Endothelial cell of umbilical vein (primary cell): ENCODE data around the gene SYNPO2L. TPM values are rescaled to one million over a fixed set of nuclear protein-coding genes. Genes with fewer than 3 reads are reported as not detected.

ENCODE experiments used
- BruUV-seq: library from RNA; stranded (reverse); fragments of 400-500 nt; replicated peaks from 2 replicates; lab custom pipeline; 2021; lab: Mats Ljungman, UMichigan
- CTCF ChIA-PET: fragments of 300-600, 350-600 bp; sonication (Branson Sonifier 250); formaldehyde crosslinking; loops from one replicate; lab custom pipeline; 2021; ENCODE audit warnings: antibody characterized with exemption, inconsistent platforms; lab: Charles Lee
- POLR2A ChIA-PET: fragments of 300-600, 350-600 bp; sonication (Branson Sonifier 250); formaldehyde crosslinking; loops from one replicate; lab custom pipeline; 2021; ENCODE audit warnings: antibody characterized with exemption, inconsistent platforms; lab: Charles Lee
- DNase-seq: peaks from one replicate; pipeline ENCODE4 v3.0.0-alpha.2; 2011; ENCODE audit warnings: low read depth, low spot score
- FAIRE-seq: peaks from 2 replicates; lab custom pipeline; 2011; peaks lifted over from hg19 to GRCh38; lab: Jason Lieb, UNC
- H2AFZ ChIP-seq: 2 replicates; pipeline ENCODE4 v1.6.0; 2012; ENCODE audit warnings: low read depth, low read length, control low read depth, inconsistent platforms
- H3K27ac ChIP-seq: 2 replicates; pipeline ENCODE4 v1.5.1; 2011; ENCODE audit warnings: low read depth, mild to moderate bottlenecking, control low read depth, low read length, moderate library complexity; ENCODE audit not compliant: insufficient read depth
- H3K27me3 ChIP-seq, 2 experiments: 2 replicates each; pipeline versions ENCODE4 v1.6.0 to v1.6.1; 2011; ENCODE audit warnings: low read length in 2 of 2, mixed read lengths in 1 of 2; ENCODE audit not compliant: control insufficient read depth in 2 of 2, insufficient read depth in 2 of 2
- H3K36me3 ChIP-seq, 2 experiments: 2 replicates in 1 of 2; 3 replicates in 1 of 2; pipeline ENCODE4 v1.5.1; 2011; ENCODE audit warnings: low read length in 2 of 2, mild to moderate bottlenecking in 1 of 2, moderate library complexity in 1 of 2; ENCODE audit not compliant: control insufficient read depth in 2 of 2, insufficient read depth in 2 of 2; ENCODE audit errors: extremely low read depth in 1 of 2
- H3K4me1 ChIP-seq: 3 replicates; pipeline ENCODE4 v1.5.1; 2011; ENCODE audit warnings: mild to moderate bottlenecking, low read length; ENCODE audit not compliant: control insufficient read depth, insufficient read depth; ENCODE audit errors: extremely low read depth
- H3K4me2 ChIP-seq: 2 replicates; pipeline ENCODE4 v1.6.1; 2011; ENCODE audit warnings: low read length, control low read depth, mixed read lengths; ENCODE audit not compliant: insufficient read depth
- H3K4me3 ChIP-seq, 3 experiments: fragments of 200-600 bp in 1 of 3; sonication (generic), shearing (Covaris generic) in 1 of 3; replicated peaks in 1 of 3; 2 replicates each; pipeline ENCODE4 v1.5.1; 2011 to 2016; ENCODE audit warnings: control low read depth in 3 of 3, low read length in 3 of 3, mild to moderate bottlenecking in 2 of 3, inconsistent platforms in 1 of 3, low read depth in 1 of 3, moderate library complexity in 1 of 3; ENCODE audit not compliant: insufficient read depth in 1 of 3
- H3K79me2 ChIP-seq: 2 replicates; pipeline ENCODE4 v1.6.0; 2012; ENCODE audit warnings: low read length, inconsistent platforms; ENCODE audit not compliant: control insufficient read depth, insufficient read depth
- H3K9ac ChIP-seq: replicated peaks from 2 replicates; pipeline ENCODE3; 2011; ENCODE audit warnings: low read length, control low read depth; ENCODE audit not compliant: insufficient read depth; ENCODE audit errors: extremely low read depth
- H3K9me1 ChIP-seq: replicated peaks from 3 replicates; pipeline ENCODE4 v1.6.0; 2011; ENCODE audit warnings: mild to moderate bottlenecking, low read length; ENCODE audit not compliant: control insufficient read depth, insufficient read depth; ENCODE audit errors: extremely low read depth
- H3K9me3 ChIP-seq: replicated peaks from 2 replicates; pipeline ENCODE4 v1.5.1; 2012; ENCODE audit warnings: low read length, inconsistent platforms; ENCODE audit not compliant: control insufficient read depth, insufficient read depth
- H4K20me1 ChIP-seq: replicated peaks from 2 replicates; pipeline ENCODE3; 2011; ENCODE audit warnings: mild to moderate bottlenecking, low read length; ENCODE audit not compliant: control insufficient read depth, insufficient read depth; ENCODE audit errors: extremely low read depth
- EZH2 ChIP-seq: IDR thresholded peaks from 2 replicates; pipeline ENCODE4 v1.6.1; 2012; ENCODE audit warnings: borderline replicate concordance, low read depth, mild to moderate bottlenecking, moderate library complexity, low read length, inconsistent platforms; ENCODE audit not compliant: severe bottlenecking
- FOS ChIP-seq: IDR thresholded peaks from 2 replicates; pipeline ENCODE4 v1.6.1; 2011; ENCODE audit warnings: mild to moderate bottlenecking, low read length, moderate library complexity, borderline replicate concordance; ENCODE audit not compliant: insufficient read depth
- GATA2 ChIP-seq: IDR thresholded peaks from 2 replicates; pipeline ENCODE4 v1.7.0; 2011; ENCODE audit warnings: low read depth, mild to moderate bottlenecking, moderate library complexity, mixed read lengths, low read length; ENCODE audit not compliant: insufficient read length, insufficient read depth
- JUN ChIP-seq: IDR thresholded peaks from 2 replicates; pipeline ENCODE4 v1.6.1; 2011; ENCODE audit warnings: borderline replicate concordance, low read depth; ENCODE audit not compliant: insufficient read length, insufficient read depth
- MYC ChIP-seq: IDR thresholded peaks from one replicate; pipeline ENCODE4 v1.6.1; 2011; ENCODE audit warnings: mild to moderate bottlenecking, low read depth, low read length
- POLR2A ChIP-seq: IDR thresholded peaks from 2 replicates; pipeline ENCODE4 v1.6.1; 2012; ENCODE audit warnings: low read depth, mild to moderate bottlenecking, control low read depth, low read length
- POLR2AphosphoS5 ChIP-seq: IDR thresholded peaks from 2 replicates; pipeline ENCODE4 v1.6.1; 2012; ENCODE audit warnings: low read depth, mild to moderate bottlenecking, control low read depth, low read length, moderate library complexity; ENCODE audit not compliant: insufficient read depth
- dilution Hi-C: fragments of 300-500 bp; cut with MboI; formaldehyde crosslinking; loops from one replicate; pipeline ENCODE4 v1.15.0; 2019; ENCODE audit warnings: low sequenced_read_pairs; ENCODE audit not compliant: extremely low pct_ligation_motif_present
- intact Hi-C: fragments of 100-400 bp; cut with micrococcal nuclease; formaldehyde crosslinking; loops from one replicate; pipeline ENCODE4 v1.10.0; 2022
- polyA plus RNA-seq, 4 experiments: library from polyadenylated mRNA; depleted of rRNA in 3 of 4; stranded (reverse) in 3 of 4; unstranded in 1 of 4; fragments of >200 nt; gene quantifications; 2 replicates each; pipeline versions ENCODE4 v1.2.1 to v1.2.3, GENCODE V29; 2011 to 2012; ENCODE audit warnings: missing spikeins in 1 of 4
- total RNA-seq: library from RNA; stranded (reverse); gene quantifications from 2 replicates; pipeline ENCODE4 v1.2.3, GENCODE V29; 2021
- TF ChIP-seq, protein P1 (sequence below): IDR thresholded peaks from 2 replicates; pipeline ENCODE4 v1.6.1; 2011; ENCODE audit not compliant: insufficient read depth, insufficient read length
- TF ChIP-seq, protein P2 (sequence below), 2 donors: IDR thresholded peaks; 1 replicate in 1 of 2; 2 replicates in 1 of 2; pipeline ENCODE4 v1.5.1; 2011; ENCODE audit warnings: low read length in 2 of 2, mild to moderate bottlenecking in 2 of 2, moderate library complexity in 2 of 2, control low read depth in 1 of 2, inconsistent platforms in 1 of 2, low read depth in 1 of 2; ENCODE audit not compliant: insufficient read depth in 1 of 2; ENCODE audit errors: extremely low read depth in 1 of 2

Gene SYNPO2L
- total and polyA plus RNA-seq, 2 donors (not counting 3 experiments of a cell fraction or from before 2014, with no cell fraction given): not detected

DNA sequence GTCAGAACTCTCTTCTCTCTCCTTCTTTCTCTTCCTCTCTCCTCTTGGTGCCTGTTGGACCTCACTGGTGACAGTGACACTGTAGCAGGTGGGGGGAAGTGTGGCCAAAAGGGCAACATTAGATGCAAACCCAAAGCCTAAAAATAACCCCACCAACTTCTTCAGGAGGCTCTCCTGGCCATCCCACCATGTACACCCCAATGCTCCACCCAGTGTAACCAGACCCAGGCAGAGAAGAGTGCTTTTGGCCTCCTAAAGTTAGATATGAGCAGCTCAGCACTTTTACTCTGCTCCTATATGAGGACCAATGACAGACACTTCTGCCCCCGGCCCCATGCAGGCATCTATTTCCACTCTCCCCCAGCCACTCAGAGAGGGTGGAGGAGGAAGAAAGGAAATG is 20.0 kb downstream of the SYNPO2L start:
- Histone ChIP-seq H3K79me2 (no peaks in the 10 kb centered on the region), H3K9me3 (no peaks in the 10 kb centered on the region), H3K9ac (no peak overlapping the region), H3K4me2 (no peak overlapping the region), H4K20me1 (no peaks in the 10 kb centered on the region), H3K4me1 (no peaks in the 10 kb centered on the region), H3K4me3 (no peak overlapping the region), H3K27me3 (peaks cover 4 to 9% of the 10 kb centered on the region in 2 experiments), H2AFZ (no peak overlapping the region), H3K36me3 (no peaks in the 10 kb centered on the region), H3K9me1 (no peaks in the 10 kb centered on the region), H3K27ac (no peak overlapping the region)
- DNase-seq (no peak), FAIRE-seq (no peak)
- no TSS peak for BruUV-seq
- intact Hi-C loops (no loop called here), dilution Hi-C loops (no loop called here)
- CTCF ChIA-PET: interaction anchor here (1.1 to 2.0 kb wide), 2 partner anchors 12 to 106 kb away, joined by 3 to 8 read pairs; no protein-coding TSS in a partner anchor
- TF ChIP-seq FOS: no peak
- TF ChIP-seq, protein P1, sequence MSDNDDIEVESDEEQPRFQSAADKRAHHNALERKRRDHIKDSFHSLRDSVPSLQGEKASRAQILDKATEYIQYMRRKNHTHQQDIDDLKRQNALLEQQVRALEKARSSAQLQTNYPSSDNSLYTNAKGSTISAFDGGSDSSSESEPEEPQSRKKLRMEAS: no peak
- TF ChIP-seq GATA2: no peak
- TF ChIP-seq POLR2A: no peak
- no peak for TF ChIP-seq EZH2
- no peak for TF ChIP-seq JUN
- POLR2A ChIA-PET: interaction anchor here (0.6 to 0.7 kb wide), 2 partner anchors 14 to 19 kb away, joined by 4 to 8 read pairs; no protein-coding TSS in a partner anchor

DNA sequence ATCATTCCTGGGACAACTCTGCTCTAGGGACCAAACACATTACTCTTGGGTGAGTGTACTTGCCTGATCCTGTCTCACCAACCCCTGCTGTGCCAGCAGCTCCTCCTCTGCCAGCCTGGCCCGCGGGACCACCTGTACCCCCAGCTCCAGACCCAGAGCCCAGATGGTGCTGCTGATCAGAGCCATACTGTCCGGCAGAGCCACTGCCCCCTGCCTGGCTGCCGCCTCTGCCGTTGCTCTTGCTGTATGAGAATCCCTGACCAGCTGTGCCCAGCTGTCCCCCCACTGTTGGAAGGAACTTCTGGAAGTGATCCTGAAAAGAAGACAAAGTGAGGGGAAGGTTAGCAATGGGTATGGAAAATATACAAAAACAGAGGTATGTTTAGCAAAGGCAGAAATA is 21.4 kb downstream of the SYNPO2L start:
- TF ChIP-seq JUN: no peak
- no peak for TF ChIP-seq GATA2
- no peak for TF ChIP-seq EZH2
- no peak for TF ChIP-seq MYC
- no peak for TF ChIP-seq POLR2AphosphoS5
- TF ChIP-seq FOS: no peak
- TF ChIP-seq POLR2A: no peak
- TF ChIP-seq, protein P2, sequence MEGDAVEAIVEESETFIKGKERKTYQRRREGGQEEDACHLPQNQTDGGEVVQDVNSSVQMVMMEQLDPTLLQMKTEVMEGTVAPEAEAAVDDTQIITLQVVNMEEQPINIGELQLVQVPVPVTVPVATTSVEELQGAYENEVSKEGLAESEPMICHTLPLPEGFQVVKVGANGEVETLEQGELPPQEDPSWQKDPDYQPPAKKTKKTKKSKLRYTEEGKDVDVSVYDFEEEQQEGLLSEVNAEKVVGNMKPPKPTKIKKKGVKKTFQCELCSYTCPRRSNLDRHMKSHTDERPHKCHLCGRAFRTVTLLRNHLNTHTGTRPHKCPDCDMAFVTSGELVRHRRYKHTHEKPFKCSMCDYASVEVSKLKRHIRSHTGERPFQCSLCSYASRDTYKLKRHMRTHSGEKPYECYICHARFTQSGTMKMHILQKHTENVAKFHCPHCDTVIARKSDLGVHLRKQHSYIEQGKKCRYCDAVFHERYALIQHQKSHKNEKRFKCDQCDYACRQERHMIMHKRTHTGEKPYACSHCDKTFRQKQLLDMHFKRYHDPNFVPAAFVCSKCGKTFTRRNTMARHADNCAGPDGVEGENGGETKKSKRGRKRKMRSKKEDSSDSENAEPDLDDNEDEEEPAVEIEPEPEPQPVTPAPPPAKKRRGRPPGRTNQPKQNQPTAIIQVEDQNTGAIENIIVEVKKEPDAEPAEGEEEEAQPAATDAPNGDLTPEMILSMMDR (IDR thresholded peaks at IDR 0.05; ENCODE audit: extremely low read depth in 1 of 2, insufficient read depth in 1 of 2, low read depth in 1 of 2, low read length in 2 of 2): no peak
- TF ChIP-seq, protein P1: no peak
- H3K27ac ChIP-seq: no peak overlapping the region
- H4K20me1 ChIP-seq: no peaks in the 10 kb centered on the region
- intact Hi-C loops: no loop called here
- dilution Hi-C loops: no loop called here
- POLR2A ChIA-PET: interaction anchor here (1.4 kb wide), 1 partner anchor 9 kb away, joined by 3 read pairs; no protein-coding TSS in a partner anchor
- peaks cover under 1 to 6% of the 10 kb centered on the region in 2 experiments for H3K27me3 ChIP-seq
- H3K9ac ChIP-seq: no peak overlapping the region
- H3K4me2 ChIP-seq: no peak overlapping the region
- H3K9me3 ChIP-seq: no peaks in the 10 kb centered on the region
- FAIRE-seq (no peak), DNase-seq (no peak)
- no peaks in the 10 kb centered on the region for H3K4me1 ChIP-seq
- no peak overlapping the region for H2AFZ ChIP-seq
- H3K9me1 ChIP-seq: no peaks in the 10 kb centered on the region
- no peak overlapping the region for H3K4me3 ChIP-seq
- H3K36me3 ChIP-seq: no peaks in the 10 kb centered on the region
- BruUV-seq: no TSS peak
- no peaks in the 10 kb centered on the region for H3K79me2 ChIP-seq
- CTCF ChIA-PET: interaction anchor here (2.0 kb wide), 1 partner anchor 105 kb away, joined by 8 read pairs; no protein-coding TSS in a partner anchor
